IMR-90 (cell line): ENCODE measurements around the gene PAQR4.

Experiments
- BHLHE40 ChIP-seq: fragments of 150-350 bp; IDR thresholded peaks from 2 replicates; pipeline ENCODE4 v1.6.1; 2016; ENCODE audit warnings: mild to moderate bottlenecking, low read depth, low read length
- CTCF ChIP-seq: conservative IDR thresholded peaks from 2 replicates; pipeline ENCODE4 v1.5.1; 2012; ENCODE audit warnings: mild to moderate bottlenecking, low read depth, low read length, improper control_type of control experiment
- FOS ChIP-seq: fragments of 150-350 bp; IDR thresholded peaks from 2 replicates; pipeline ENCODE4 v1.6.1; 2016; ENCODE audit warnings: low read depth, low read length
- MAFK ChIP-seq: IDR thresholded peaks from 2 replicates; pipeline ENCODE4 v1.6.1; 2012; ENCODE audit warnings: low read depth, low read length, improper control_type of control experiment
- MAZ ChIP-seq: IDR thresholded peaks from 2 replicates; pipeline ENCODE4 v1.6.1; 2012; ENCODE audit warnings: low read depth, mild to moderate bottlenecking, low read length, improper control_type of control experiment, moderate library complexity, borderline replicate concordance
- MXI1 ChIP-seq: IDR thresholded peaks from 2 replicates; pipeline ENCODE4 v1.6.1; 2012; ENCODE audit warnings: low read depth, mild to moderate bottlenecking, low read length, moderate library complexity, borderline replicate concordance
- NFE2L2 ChIP-seq: fragments of 150-350 bp; IDR thresholded peaks from 2 replicates; pipeline ENCODE4 v1.6.1; 2016; ENCODE audit warnings: low read depth, mild to moderate bottlenecking, low read length
- POLR2A ChIP-seq: IDR thresholded peaks from 2 replicates; pipeline ENCODE4 v1.6.1; 2012; ENCODE audit warnings: mild to moderate bottlenecking, low read depth, low read length
- RAD21 ChIP-seq: IDR thresholded peaks from 2 replicates; pipeline ENCODE4 v1.6.1; 2012; ENCODE audit warnings: low read length, improper control_type of control experiment
- RCOR1 ChIP-seq: IDR thresholded peaks from 2 replicates; pipeline ENCODE4 v1.6.1; 2012; ENCODE audit warnings: mild to moderate bottlenecking, low read length, improper control_type of control experiment; ENCODE audit not compliant: insufficient replicate concordance
- RFX5 ChIP-seq: IDR thresholded peaks from 2 replicates; pipeline ENCODE4 v1.8.0; 2012; ENCODE audit warnings: low read depth, mild to moderate bottlenecking, low read length, moderate library complexity
- SMC3 ChIP-seq: fragments of 150-350 bp; IDR thresholded peaks from 2 replicates; pipeline ENCODE4 v1.6.1; 2016; ENCODE audit warnings: low read depth, mild to moderate bottlenecking, antibody characterized with exemption, low read length, moderate library complexity
- USF2 ChIP-seq: fragments of 150-350 bp; IDR thresholded peaks from 2 replicates; pipeline ENCODE4 v1.6.1; 2017; ENCODE audit warnings: mild to moderate bottlenecking, antibody characterized with exemption, low read length, low read depth

- TF ChIP-seq MAZ: no peak
- TF ChIP-seq USF2: no peak
- no peak for TF ChIP-seq CTCF
- no peak for TF ChIP-seq FOS
- TF ChIP-seq SMC3: no peak
- no peak for TF ChIP-seq POLR2A
- TF ChIP-seq RAD21: no peak
- no peak for TF ChIP-seq RCOR1
- no peak for TF ChIP-seq RFX5
- no peak for TF ChIP-seq MAFK
- TF ChIP-seq BHLHE40: no peak
- no peak for TF ChIP-seq NFE2L2
- no peak for TF ChIP-seq MXI1
Measured at GRCh38 chr16:2975161-2975795, 6.1 kb downstream of the PAQR4 start.
